Astrocyte of the cerebellum (primary cell): ENCODE data around the gene BCAT1.

Experiments
- DNase-seq: peaks from one replicate; pipeline ENCODE4 v3.0.0-alpha.2; 2011; ENCODE audit warnings: low read depth
- H3K4me3 ChIP-seq: 2 replicates; pipeline ENCODE4 v1.5.1; 2011; ENCODE audit warnings: mild to moderate bottlenecking, low read depth, low read length, moderate library complexity
- in situ Hi-C: cut with HindIII; loops from 2 replicates; pipeline ENCODE4 v1.10.0; 2017; ENCODE audit warnings: low sequenced_read_pairs
- TF ChIP-seq, protein P1 (sequence below): IDR thresholded peaks from 2 replicates; pipeline ENCODE4 v1.5.1; 2012; ENCODE audit warnings: low read length, low read depth, moderate library complexity, mild to moderate bottlenecking; ENCODE audit errors: missing control alignments

BCAT1 gene

DNA sequence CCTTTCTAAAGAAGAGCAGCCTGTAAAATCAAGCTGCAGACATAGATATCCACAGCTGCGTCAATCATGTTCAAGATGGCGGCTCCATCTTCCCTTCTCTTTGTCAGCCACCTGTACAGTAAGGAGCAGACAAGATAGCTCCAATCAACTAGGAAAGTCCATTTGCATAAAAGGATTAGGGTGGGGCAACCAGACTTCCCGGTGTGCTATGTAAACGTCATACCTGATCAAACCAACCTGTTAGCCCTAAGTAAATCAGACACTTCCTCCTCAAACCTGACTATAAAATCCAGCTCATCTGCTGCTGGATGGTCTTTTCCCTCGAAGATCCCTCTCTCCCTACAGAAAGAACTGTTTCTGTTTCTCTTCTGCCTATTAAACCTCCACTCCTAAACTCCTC lies 60.1 kb downstream of the BCAT1 start:
- TF ChIP-seq, protein P1, sequence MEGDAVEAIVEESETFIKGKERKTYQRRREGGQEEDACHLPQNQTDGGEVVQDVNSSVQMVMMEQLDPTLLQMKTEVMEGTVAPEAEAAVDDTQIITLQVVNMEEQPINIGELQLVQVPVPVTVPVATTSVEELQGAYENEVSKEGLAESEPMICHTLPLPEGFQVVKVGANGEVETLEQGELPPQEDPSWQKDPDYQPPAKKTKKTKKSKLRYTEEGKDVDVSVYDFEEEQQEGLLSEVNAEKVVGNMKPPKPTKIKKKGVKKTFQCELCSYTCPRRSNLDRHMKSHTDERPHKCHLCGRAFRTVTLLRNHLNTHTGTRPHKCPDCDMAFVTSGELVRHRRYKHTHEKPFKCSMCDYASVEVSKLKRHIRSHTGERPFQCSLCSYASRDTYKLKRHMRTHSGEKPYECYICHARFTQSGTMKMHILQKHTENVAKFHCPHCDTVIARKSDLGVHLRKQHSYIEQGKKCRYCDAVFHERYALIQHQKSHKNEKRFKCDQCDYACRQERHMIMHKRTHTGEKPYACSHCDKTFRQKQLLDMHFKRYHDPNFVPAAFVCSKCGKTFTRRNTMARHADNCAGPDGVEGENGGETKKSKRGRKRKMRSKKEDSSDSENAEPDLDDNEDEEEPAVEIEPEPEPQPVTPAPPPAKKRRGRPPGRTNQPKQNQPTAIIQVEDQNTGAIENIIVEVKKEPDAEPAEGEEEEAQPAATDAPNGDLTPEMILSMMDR, result no peak
- no peak overlapping the region for H3K4me3 ChIP-seq
- in situ Hi-C loops, result no loop called here
- DNase-seq, result no peak

DNA sequence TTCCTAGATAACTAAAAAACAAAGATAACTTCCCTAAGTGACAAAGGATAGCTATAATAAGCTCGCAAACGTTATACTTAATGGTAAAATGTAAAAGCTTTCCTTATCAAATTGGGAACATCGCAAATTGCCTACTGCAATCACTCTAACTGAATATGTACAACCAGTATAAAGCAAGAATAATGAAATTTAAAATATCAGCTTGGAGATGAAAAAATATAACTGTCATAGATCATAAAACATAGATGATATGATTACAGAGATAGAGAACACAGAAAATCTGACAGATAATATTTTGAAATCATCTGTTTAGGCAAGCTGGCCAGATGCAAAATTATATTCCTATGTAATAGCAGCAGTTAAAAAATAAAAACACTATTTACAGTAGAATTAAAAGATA lies 64.0 kb downstream of the BCAT1 start:
- in situ Hi-C loops, result no loop called here
- TF ChIP-seq, protein P1, result no peak
- no peak for DNase-seq
- no peak overlapping the region for H3K4me3 ChIP-seq

DNA sequence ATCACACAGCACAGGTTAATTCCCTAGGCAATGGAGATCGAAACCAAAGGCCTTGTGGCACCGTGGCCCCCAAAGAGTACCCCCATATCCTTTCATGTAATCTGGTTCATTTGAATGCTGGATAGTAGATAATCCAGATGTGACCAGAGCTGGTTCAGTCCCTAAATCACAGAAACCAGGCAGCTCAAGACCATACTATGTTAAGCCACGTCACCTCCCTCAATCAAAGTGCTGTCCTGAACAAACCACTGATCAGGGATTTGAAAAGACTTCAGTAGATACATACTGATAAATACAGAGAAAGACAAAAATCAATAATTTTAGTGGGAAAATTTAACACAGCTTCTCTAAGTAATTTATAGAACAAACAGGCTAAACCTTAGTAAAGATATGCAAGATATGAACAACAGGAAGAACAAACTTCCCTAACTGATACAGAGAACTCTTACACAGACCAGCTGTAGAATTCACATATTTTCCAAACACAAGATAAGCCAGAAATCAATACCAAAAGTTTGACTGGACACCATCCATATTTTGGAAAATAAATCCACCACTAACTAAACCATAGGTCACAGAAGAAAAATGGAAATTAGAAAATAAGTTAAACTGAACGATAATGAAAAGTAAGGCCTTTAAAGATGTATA lies 67.1 kb downstream of the BCAT1 start:
- DNase-seq, result no peak
- H3K4me3 ChIP-seq, result no peak overlapping the region
- in situ Hi-C loops, result no loop called here
- TF ChIP-seq, protein P1, result no peak

DNA sequence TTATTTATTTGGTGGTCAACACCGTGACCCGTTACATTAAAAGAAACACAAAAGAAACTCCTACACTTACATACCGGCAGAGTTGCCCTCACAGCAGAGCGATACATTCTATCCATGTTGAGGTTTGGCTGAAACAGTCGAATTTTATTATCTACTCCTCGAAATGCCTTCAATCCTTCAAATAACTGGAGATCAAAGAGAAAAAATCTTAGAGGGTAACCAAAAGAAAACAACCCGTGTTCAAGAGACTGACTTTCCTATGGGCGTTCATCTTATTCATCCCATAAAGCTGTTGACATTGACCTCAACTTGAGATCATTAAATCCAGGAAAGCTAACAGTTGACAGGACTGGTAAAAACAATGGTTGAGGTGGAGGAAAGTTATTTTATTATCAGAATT lies 67.7 kb downstream of the BCAT1 start:
- in situ Hi-C loops, result no loop called here
- no peak overlapping the region for H3K4me3 ChIP-seq
- no peak for DNase-seq
- TF ChIP-seq, protein P1, result no peak

DNA sequence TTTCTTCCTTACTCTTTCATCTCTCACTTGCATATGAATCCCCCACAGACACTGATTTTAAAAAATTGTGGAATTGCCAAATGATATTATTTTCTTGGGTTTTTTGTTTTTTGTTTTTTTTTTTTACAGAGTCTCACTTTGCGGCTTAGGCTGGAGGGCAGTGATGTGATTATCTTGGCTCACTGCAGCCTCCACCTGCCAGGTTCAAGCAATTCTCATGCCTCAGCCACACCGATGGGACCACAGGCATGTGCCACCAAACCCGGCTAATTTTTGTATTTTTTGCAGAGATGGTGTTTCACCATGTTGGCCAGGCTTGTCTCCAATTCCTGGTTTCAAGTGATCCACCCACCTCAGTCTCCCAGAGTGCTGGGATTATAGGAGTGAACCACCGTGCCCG lies 68.2 kb downstream of the BCAT1 start:
- TF ChIP-seq, protein P1, result no peak
- no peak for DNase-seq
- in situ Hi-C loops, result no loop called here
- H3K4me3 ChIP-seq, result no peak overlapping the region

DNA sequence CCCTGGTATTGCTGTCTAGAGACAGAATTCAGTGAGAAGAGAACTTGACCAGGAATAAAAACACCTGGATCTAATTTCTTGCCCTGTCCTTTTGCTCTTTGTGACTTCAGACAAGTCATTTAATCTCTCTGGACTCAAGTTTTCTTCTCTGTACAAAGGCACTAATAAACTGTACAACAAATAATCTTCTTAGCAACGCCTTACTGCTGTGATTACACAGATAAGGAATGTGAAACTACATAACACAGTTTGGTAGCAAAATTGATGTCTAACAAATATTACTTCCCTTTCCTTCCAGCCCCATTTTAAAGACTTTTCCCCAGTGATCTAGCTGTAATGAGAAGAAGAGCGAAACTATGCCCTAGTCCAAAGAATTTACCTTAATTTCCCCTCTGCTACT lies 69.3 kb downstream of the BCAT1 start:
- TF ChIP-seq, protein P1, result no peak
- no peak overlapping the region for H3K4me3 ChIP-seq
- in situ Hi-C loops, result no loop called here
- no peak for DNase-seq
